K562 (cell line): ENCODE results near the gene IQCN.

Experiments used
- GATAD2A ChIP-seq: fragments of 450-650 bp; IDR thresholded peaks from 2 replicates; pipeline ENCODE4 v1.6.1; 2017
- POLR2AphosphoS5 ChIP-seq: IDR thresholded peaks from 2 replicates; pipeline ENCODE4 v1.6.1; 2011; ENCODE audit warnings: mild to moderate bottlenecking, low read depth, low read length, moderate library complexity; ENCODE audit not compliant: control insufficient read depth, insufficient read depth

DNA sequence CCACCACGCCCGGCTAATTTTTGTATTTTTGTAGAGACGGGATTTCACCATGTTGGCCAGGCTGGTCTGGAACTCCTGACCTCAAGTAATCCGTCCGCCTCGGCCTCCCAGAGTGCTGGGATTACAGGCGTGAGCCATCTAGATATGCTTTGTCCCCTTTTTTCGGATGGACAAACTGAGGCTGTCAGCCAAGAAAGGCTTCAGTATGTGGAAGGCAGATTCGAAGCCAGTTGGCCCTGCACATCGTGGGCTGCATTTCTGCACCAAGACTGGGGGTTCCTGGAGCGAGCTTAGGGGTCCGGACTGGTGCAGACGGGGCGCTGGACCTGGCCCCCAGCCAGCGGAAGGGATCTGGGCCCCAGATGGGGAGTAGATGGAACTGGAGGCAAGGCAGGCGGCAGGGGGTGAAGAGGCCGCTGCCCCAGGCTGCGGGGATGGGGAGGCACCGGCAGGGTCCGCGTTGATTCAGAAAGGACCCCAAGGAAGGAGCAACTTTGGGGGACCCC lies 16.8 kb upstream of the IQCN start:
- TF ChIP-seq POLR2AphosphoS5 (no peak; the same call in 1 of the 2 replicates), GATAD2A (no peak)
